ENCODE data around the gene DLX4. TPM values are rescaled to one million over a fixed set of nuclear protein-coding genes. Genes with fewer than 3 reads are reported as not detected.

The DLX4 gene
- total and polyA plus RNA-seq, 10 of the 15 experiments (the other 5 are each of a cell fraction or from before 2014, with no cell fraction given), result 0.05 to 0.29 (median 0.15) TPM

DNA sequence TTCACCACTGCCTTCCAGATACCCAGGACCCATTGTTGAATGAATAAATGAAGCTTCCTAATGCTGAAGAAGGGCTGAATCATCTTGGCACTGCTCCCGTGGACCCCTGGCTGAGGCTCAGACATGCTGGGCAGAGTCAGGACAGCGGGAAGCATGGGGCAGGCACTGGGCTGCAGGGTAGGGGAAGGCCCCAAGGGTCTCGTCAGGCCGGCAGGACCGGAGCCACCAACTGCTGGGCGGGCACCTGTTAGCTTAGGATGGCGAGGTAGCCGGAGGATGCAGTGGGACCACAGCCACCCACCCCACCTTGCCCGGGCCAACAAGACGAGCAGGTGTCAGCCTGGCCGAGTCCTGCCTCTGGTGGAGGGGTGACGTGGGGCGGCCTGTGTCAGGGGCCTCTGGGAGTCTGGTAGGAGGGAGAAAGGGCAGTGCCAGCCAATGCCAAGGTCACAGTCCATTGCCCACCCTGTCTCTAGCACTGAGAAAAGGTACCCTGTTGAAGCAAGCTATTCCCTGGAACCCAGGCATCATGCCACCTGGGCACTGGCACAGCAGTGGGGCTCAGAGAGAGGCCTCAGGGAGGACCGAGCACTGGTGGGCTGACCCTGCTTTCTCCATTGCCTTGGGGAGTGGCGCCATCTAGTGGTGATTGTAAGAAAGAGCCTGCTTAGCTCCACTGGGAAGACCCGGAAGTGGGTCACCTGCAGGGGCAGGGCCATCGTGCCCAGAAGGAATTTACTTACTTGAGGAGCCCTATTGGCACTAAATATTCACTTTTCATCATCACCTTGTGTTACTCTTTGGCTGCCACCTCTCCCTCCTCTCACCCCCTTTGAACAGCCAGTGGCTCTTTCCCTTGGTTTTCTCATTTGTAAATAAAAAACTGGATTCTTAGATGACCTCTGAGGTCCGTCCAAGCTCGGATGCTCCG, 29.0 kb downstream of the DLX4 start:
- peak overlapping the region; percentile 91 for H2AFZ ChIP-seq (ENCODE audit: control insufficient read depth, low read depth, low read length)
- in situ Hi-C loops (cut with MboI) (loop anchor here (5.0 to 10.0 kb wide), 2 partner anchors 293 to 426 kb away; partner anchors contain the start of gene SLC35B1), intact Hi-C loops (cut with micrococcal nuclease; ENCODE audit: unreplicated experiment) (loop anchor here (1.0 to 10.0 kb wide), 5 partner anchors 46 to 429 kb away; partner anchors contain the start of gene SLC35B1)
- H3K36me3 ChIP-seq (ENCODE audit: control insufficient read depth in 2 of 2, insufficient read depth in 2 of 2, low read length in 1 of 2), result no peaks in the 10 kb centered on the region
- H3K4me2 ChIP-seq (ENCODE audit: control insufficient read depth, insufficient read depth), result no peak overlapping the region
- no TSS peak for BruUV-seq (replicated peaks)
- ATAC-seq, result peak; percentile 96
- H3K9ac ChIP-seq (ENCODE audit: control insufficient read depth, insufficient read depth, low read length), result peak overlapping the region; percentile 29; the same call in 1 of the 2 replicates
- peak; percentile 34 for DNase-seq (ENCODE audit: low read depth, low spot score)
- ChIA-PET CTCF (interaction anchor here (0.5 to 9.3 kb wide), 70 partner anchors 7 to 573 kb away, joined by 3 to 105 read pairs (median 6); partner anchors contain the start of genes DLX4, ITGA3, PDK2 and SLC35B1), RAD21 (ENCODE audit: unreplicated experiment) (interaction anchor here (0.6 to 3.4 kb wide), 22 partner anchors 11 to 432 kb away, joined by 3 to 19 read pairs (median 4); partner anchors contain the start of gene KAT7), POLR2A (interaction anchor here (0.6 kb wide), 1 partner anchor 990 kb away, joined by 6 read pairs; no protein-coding TSS in a partner anchor), SMC1A (ENCODE audit: uncharacterized antibody, unreplicated experiment) (interaction anchor here (0.7 to 3.4 kb wide), 25 partner anchors 8 to 589 kb away, joined by 3 to 20 read pairs (median 4); no protein-coding TSS in a partner anchor)
- H4K20me1 ChIP-seq (ENCODE audit: control insufficient read depth, insufficient read depth), result no peaks in the 10 kb centered on the region
- no peaks in the 10 kb centered on the region; the same call in 1 of the 3 replicates for H3K9me3 ChIP-seq (replicated peaks; ENCODE audit: control insufficient read depth, insufficient read depth, low read length)
- no peak overlapping the region for H3K4me3 ChIP-seq
- H3K4me1 ChIP-seq (ENCODE audit: control insufficient read depth, insufficient read depth, low read length), result 0 out of 2 replicates have a peak, but pooled peaks cover 3% of the 10 kb centered on the region
- no peak overlapping the region for H3K27ac ChIP-seq (ENCODE audit: control insufficient read depth, insufficient read depth)
- no peaks in the 10 kb centered on the region for H3K79me2 ChIP-seq (ENCODE audit: control insufficient read depth, insufficient read depth, low read length)
- peak; percentile 91 for FAIRE-seq
- 15% methylated on average over 18 of the region's 20 CpGs for WGBS (ENCODE audit: insufficient coverage, insufficient replicate concordance, low lambda C conversion rate, missing lambda C conversion rate)
- peaks cover 10 to 28% of the 10 kb centered on the region in 2 experiments for H3K27me3 ChIP-seq (replicated peaks in 1 of 2; ENCODE audit: control insufficient read depth in 2 of 2, insufficient read depth in 2 of 2, low read length in 1 of 2)
- TF ChIP-seq TBL1XR1 (IDR thresholded peaks at IDR 0.05; ENCODE audit: low read depth, low read length) (no peak), POU2F2 (IDR thresholded peaks at IDR 0.05; ENCODE audit: borderline replicate concordance, low read depth, low read length) (no peak), RELA (IDR thresholded peaks at IDR 0.05; ENCODE audit: borderline replicate concordance, partially characterized antibody) (no peak), SIX5 (IDR thresholded peaks at IDR 0.05; ENCODE audit: low read depth, low read length, severe bottlenecking) (no peak), NBN (IDR thresholded peaks at IDR 0.05) (0 out of 2 replicates have a peak, but pooled peaks have one; percentile 25), ZNF274 (IDR thresholded peaks at IDR 0.05; ENCODE audit: insufficient read depth, insufficient read length) (no peak), MTA2 (IDR thresholded peaks at IDR 0.05; ENCODE audit: low read depth) (no peak), RB1 (IDR thresholded peaks at IDR 0.05; ENCODE audit: borderline replicate concordance) (peak; percentile 71; the same call in 1 of the 2 replicates), SMC3 (IDR thresholded peaks at IDR 0.05; ENCODE audit: borderline replicate concordance, low read length) (peak; percentile 70), HCFC1 (IDR thresholded peaks at IDR 0.05; ENCODE audit: low read length) (no peak), SIN3A (IDR thresholded peaks at IDR 0.05; ENCODE audit: low read depth, low read length) (no peak), CHD1 (IDR thresholded peaks at IDR 0.05; ENCODE audit: low read depth, low read length) (no peak), CHD2 (IDR thresholded peaks at IDR 0.05; ENCODE audit: borderline replicate concordance, low read depth, low read length) (no peak), CBX5 (IDR thresholded peaks at IDR 0.05; ENCODE audit: low read depth) (no peak)
- TF ChIP-seq, protein P1, sequence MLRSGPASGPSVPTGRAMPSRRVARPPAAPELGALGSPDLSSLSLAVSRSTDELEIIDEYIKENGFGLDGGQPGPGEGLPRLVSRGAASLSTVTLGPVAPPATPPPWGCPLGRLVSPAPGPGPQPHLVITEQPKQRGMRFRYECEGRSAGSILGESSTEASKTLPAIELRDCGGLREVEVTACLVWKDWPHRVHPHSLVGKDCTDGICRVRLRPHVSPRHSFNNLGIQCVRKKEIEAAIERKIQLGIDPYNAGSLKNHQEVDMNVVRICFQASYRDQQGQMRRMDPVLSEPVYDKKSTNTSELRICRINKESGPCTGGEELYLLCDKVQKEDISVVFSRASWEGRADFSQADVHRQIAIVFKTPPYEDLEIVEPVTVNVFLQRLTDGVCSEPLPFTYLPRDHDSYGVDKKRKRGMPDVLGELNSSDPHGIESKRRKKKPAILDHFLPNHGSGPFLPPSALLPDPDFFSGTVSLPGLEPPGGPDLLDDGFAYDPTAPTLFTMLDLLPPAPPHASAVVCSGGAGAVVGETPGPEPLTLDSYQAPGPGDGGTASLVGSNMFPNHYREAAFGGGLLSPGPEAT (IDR thresholded peaks at IDR 0.05; ENCODE audit: low read depth), result 0 out of 2 replicates have a peak, but pooled peaks have one; percentile 17
- TF ChIP-seq, protein P2, sequence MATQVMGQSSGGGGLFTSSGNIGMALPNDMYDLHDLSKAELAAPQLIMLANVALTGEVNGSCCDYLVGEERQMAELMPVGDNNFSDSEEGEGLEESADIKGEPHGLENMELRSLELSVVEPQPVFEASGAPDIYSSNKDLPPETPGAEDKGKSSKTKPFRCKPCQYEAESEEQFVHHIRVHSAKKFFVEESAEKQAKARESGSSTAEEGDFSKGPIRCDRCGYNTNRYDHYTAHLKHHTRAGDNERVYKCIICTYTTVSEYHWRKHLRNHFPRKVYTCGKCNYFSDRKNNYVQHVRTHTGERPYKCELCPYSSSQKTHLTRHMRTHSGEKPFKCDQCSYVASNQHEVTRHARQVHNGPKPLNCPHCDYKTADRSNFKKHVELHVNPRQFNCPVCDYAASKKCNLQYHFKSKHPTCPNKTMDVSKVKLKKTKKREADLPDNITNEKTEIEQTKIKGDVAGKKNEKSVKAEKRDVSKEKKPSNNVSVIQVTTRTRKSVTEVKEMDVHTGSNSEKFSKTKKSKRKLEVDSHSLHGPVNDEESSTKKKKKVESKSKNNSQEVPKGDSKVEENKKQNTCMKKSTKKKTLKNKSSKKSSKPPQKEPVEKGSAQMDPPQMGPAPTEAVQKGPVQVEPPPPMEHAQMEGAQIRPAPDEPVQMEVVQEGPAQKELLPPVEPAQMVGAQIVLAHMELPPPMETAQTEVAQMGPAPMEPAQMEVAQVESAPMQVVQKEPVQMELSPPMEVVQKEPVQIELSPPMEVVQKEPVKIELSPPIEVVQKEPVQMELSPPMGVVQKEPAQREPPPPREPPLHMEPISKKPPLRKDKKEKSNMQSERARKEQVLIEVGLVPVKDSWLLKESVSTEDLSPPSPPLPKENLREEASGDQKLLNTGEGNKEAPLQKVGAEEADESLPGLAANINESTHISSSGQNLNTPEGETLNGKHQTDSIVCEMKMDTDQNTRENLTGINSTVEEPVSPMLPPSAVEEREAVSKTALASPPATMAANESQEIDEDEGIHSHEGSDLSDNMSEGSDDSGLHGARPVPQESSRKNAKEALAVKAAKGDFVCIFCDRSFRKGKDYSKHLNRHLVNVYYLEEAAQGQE (IDR thresholded peaks at IDR 0.05; ENCODE audit: low read depth, low read length), result no peak
- TF ChIP-seq, protein P3, sequence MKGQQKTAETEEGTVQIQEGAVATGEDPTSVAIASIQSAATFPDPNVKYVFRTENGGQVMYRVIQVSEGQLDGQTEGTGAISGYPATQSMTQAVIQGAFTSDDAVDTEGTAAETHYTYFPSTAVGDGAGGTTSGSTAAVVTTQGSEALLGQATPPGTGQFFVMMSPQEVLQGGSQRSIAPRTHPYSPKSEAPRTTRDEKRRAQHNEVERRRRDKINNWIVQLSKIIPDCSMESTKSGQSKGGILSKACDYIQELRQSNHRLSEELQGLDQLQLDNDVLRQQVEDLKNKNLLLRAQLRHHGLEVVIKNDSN (IDR thresholded peaks at IDR 0.05; ENCODE audit: borderline replicate concordance, extremely low read length, insufficient read depth, low read depth, low read length), result no peak
